CD4-positive, CD25-positive, alpha-beta regulatory T cell (primary cell): ENCODE data around the gene USP7. TPM values are rescaled to one million over a fixed set of nuclear protein-coding genes. Genes with fewer than 3 reads are reported as not detected.

ENCODE experiments used
- ATAC-seq, 2 donors: fragments of 150-1000 bp; cut with Tn5 transposase; one replicate each; pipeline ENCODE4 v1.10.0; 2021; ENCODE audit warnings: low read depth in 2 of 2, moderate number of reproducible peaks in 2 of 2, moderate library complexity in 1 of 2
- DNase-seq, 3 donors: peaks; one replicate each; pipeline versions ENCODE4 v3.0.0 to v3.0.0-alpha.2; 2012 to 2022; ENCODE audit warnings: mixed read lengths in 1 of 3
- H3K27ac ChIP-seq: one replicate; pipeline ENCODE4 v1.7.0; 2013; ENCODE audit warnings: mild to moderate bottlenecking, low read length; ENCODE audit not compliant: insufficient read depth, poor library complexity, severe bottlenecking
- H3K27me3 ChIP-seq: one replicate; pipeline ENCODE4 v1.7.0; 2013; ENCODE audit warnings: low read length; ENCODE audit not compliant: control insufficient read depth, insufficient read depth
- H3K36me3 ChIP-seq: one replicate; pipeline ENCODE4 v1.7.0; 2013; ENCODE audit warnings: mild to moderate bottlenecking, low read length, moderate library complexity; ENCODE audit not compliant: control insufficient read depth, insufficient read depth
- H3K4me1 ChIP-seq: 2 replicates; pipeline ENCODE4 v1.7.0; 2013; ENCODE audit warnings: mild to moderate bottlenecking, low read length; ENCODE audit not compliant: insufficient read depth, control insufficient read depth, poor library complexity, severe bottlenecking
- H3K4me3 ChIP-seq: one replicate; pipeline ENCODE4 v1.7.0; 2013; ENCODE audit warnings: low read depth, mild to moderate bottlenecking, low read length, moderate library complexity
- H3K9me3 ChIP-seq, 2 experiments: 1 replicate in 1 of 2; 2 replicates in 1 of 2; pipeline ENCODE4 v1.7.0; 2013; ENCODE audit warnings: low read length in 2 of 2, mild to moderate bottlenecking in 1 of 2, moderate library complexity in 1 of 2; ENCODE audit not compliant: control insufficient read depth in 2 of 2
- H3K27ac Mint-ChIP-seq, 3 donors: one replicate each; pipeline ENCODE4 v1.8.0; 2020 to 2022; ENCODE audit warnings: mild to moderate bottlenecking in 3 of 3, mixed read lengths in 3 of 3, moderate library complexity in 2 of 3
- H3K27me3 Mint-ChIP-seq: one replicate; pipeline ENCODE4 v1.8.0; 2022; ENCODE audit warnings: mild to moderate bottlenecking, mixed read lengths
- H3K36me3 Mint-ChIP-seq: one replicate; pipeline ENCODE4 v1.8.0; 2020; ENCODE audit warnings: mixed read lengths
- H3K4me1 Mint-ChIP-seq, 4 donors: one replicate each; pipeline ENCODE4 v1.8.0; 2020 to 2022; ENCODE audit warnings: mixed read lengths in 4 of 4, mild to moderate bottlenecking in 1 of 4
- H3K4me3 Mint-ChIP-seq, 4 donors: one replicate each; pipeline ENCODE4 v1.8.0; 2020 to 2022; ENCODE audit warnings: mild to moderate bottlenecking in 4 of 4, mixed read lengths in 4 of 4, moderate library complexity in 3 of 4
- H3K9me3 Mint-ChIP-seq, 7 donors: one replicate each; pipeline ENCODE4 v1.8.0; 2020 to 2022; ENCODE audit warnings: mixed read lengths in 7 of 7, mild to moderate bottlenecking in 3 of 7, moderate library complexity in 2 of 7
- polyA plus RNA-seq, 4 donors: library from polyadenylated mRNA; unstranded; fragments of 300-500 nt; fragmentation: Illumina TruSeq; gene quantifications; one replicate each; pipeline ENCODE4 v1.2.3, GENCODE V29; 2021
- total RNA-seq: library from RNA; stranded (reverse); gene quantifications from one replicate; pipeline ENCODE4 v1.2.3, GENCODE V29; 2022

Gene USP7
- total and polyA plus RNA-seq, 5 donors from 2014 or later: 6.8 to 296 (median 7.1) TPM

DNA sequence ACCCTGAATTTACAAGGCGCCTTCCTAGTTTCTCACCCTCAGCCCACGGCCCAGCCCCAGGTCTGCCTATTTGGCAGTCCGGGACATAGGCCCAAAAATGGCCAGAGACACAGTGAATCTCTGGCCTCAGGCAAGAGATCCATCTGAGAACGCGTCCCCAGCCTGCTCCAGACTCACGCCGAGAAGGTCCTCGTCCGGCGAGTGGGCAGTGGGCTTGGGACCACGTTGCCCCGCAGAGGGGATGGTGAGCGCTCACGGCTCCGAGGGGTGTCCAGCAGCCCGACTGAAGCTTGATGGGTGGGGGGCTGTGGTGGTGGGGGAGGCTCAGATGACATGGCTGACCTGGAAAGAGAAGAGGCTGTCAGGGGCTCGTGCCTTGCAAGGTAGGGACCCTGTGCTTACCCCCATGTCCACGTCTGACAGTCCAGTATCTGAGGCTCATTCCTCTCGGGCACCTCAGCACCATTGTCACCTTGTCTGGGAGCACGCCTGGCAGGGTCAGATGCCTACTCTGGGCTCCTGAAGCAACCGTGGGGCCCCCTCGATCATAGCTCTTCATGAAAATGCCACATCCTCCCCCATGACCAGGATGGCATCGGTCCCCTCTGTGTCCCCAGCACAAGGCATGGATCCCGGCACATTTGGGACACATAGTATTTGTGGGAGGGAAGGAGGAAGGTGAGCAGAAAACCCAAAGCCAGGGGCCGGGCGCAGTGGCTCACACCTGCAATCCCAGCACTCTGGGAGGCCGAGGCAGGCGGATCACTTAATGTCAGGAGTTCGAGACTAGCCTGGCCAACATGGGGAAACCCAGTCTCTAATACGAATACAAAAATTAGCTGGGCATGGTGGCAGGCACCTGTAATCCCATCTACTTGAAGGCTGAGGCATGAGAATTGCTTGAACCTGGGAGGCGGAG is 104.5 kb downstream of the USP7 start:
- Histone ChIP-seq H3K9me3 (no peaks in the 10 kb centered on the region), H3K36me3 (peaks cover 42% of the 10 kb centered on the region), H3K27me3 (no peaks in the 10 kb centered on the region), H3K4me1 (no peaks in the 10 kb centered on the region), H3K27ac (no peak overlapping the region), H3K4me3 (no peak overlapping the region)
- no peak for ATAC-seq
- Mint-ChIP-seq H3K36me3 (peaks cover 19% of the 10 kb centered on the region), H3K27ac (peak overlapping the region in 1 of 3 donors; percentile 43), H3K4me3 (no peak overlapping the region), H3K9me3 (no peaks in the 10 kb centered on the region), H3K4me1 (peaks cover 0 to 29% (median 15%) of the 10 kb centered on the region in 4 donors), H3K27me3 (no peaks in the 10 kb centered on the region)
- DNase-seq: no peak

DNA sequence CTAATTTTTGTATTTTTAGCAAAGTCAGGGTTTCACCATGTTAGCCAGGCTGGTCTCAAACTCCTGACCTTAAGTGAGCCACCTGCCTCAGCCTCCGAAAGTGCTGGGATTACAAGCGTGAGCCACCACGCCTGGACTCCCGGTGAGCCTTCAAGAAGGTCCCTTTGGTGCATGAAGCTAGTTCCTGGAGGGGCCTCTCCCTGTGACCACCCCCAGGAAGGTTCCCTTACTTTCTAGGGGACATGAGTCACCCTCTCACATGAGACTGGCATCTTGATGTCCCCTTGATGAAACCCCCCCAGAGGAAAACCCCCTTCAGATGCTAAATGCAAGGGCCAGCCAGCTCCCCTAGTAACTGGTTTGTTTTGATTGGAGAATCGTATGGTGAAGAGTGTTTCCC is 107.7 kb downstream of the USP7 start:
- Histone ChIP-seq H3K9me3 (no peaks in the 10 kb centered on the region), H3K4me3 (no peak overlapping the region), H3K4me1 (no peaks in the 10 kb centered on the region), H3K27me3 (no peaks in the 10 kb centered on the region), H3K36me3 (peaks cover 49% of the 10 kb centered on the region), H3K27ac (no peak overlapping the region)
- Mint-ChIP-seq H3K27me3 (no peaks in the 10 kb centered on the region), H3K36me3 (peaks cover 27% of the 10 kb centered on the region), H3K4me3 (no peak overlapping the region), H3K9me3 (no peaks in the 10 kb centered on the region), H3K27ac (no peak overlapping the region), H3K4me1 (peaks cover 5 to 18% (median 6%) of the 10 kb centered on the region in 4 donors)
- ATAC-seq (no peak), DNase-seq (no peak)

DNA sequence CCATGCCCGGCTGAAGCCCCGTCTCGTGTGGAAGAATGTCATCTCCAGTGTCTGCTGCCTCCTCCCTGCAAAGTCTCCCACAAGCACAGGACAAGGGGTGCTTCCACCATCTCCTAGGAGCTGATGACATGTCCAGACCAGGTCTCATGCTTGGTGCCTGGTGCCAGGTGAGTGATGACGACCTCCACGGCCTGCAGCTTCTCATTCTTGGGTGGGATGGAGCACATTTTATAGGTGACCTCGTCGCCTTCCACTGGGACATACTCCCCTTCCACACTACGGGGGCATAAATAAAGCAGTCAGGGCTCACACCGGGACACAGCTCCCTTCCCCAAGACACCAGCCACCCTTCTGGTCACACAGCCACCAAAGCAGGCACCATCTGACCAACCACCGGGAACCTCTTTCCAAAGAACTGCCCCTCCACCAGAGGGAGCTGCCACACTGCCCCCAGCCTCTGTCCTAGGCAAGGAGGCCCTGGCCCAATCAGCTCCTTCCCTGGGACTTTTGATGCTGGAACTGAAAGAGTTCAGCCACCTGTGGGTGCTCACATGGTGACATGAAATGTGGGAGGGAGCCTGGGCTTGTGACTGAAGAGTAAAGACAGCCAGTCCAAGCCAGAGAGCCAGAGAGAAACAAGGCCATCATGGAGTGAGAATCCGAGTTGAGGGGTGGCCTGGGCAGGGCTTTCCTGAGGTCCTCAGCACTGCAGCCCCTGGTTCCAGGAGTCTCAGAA is 108.5 kb downstream of the USP7 start:
- ATAC-seq: no peak
- no peak overlapping the region for H3K4me3 Mint-ChIP-seq

DNA sequence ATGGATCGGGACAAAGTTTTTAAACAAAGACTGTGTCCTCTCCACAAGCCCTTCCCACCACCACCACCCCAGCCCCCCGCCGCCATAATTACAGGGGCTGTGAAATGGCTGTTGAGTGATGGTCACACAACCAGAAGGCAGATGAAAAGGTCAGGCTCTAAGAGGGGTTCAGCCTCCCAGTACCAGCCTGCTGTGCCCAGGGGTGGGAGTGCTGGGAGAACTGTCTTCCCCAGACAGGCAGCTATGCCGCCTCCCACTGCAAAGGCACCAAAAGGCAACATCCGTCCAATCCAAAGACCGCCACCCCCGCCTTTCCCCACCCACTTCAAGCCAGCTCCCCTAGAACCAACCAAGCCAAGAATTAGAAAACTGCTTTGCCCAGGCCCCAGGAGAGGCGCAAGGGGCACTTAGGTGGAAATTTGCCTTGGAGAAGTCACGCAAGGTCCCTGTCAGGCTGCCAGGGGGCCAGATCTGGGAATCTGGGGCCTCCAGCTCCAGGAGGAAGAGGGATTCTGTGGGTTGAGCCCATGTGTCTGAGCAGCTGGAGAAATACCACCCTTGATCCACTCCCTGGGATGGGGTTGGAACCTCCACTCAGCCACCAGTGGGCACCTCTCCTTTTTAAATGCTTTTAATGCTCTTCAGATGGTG is 109.3 kb downstream of the USP7 start:
- peaks cover 5 to 17% (median 6%) of the 10 kb centered on the region in 4 donors for H3K4me1 Mint-ChIP-seq
- no peak overlapping the region for H3K4me3 ChIP-seq
- peaks cover 46% of the 10 kb centered on the region for H3K36me3 ChIP-seq
- H3K9me3 ChIP-seq: no peaks in the 10 kb centered on the region
- no peaks in the 10 kb centered on the region for H3K27me3 Mint-ChIP-seq
- H3K4me3 Mint-ChIP-seq: no peak overlapping the region
- DNase-seq (no peak), ATAC-seq (no peak)
- no peaks in the 10 kb centered on the region for H3K27me3 ChIP-seq
- peak overlapping the region in 1 of 3 donors; percentile 7 for H3K27ac Mint-ChIP-seq
- no peaks in the 10 kb centered on the region for H3K9me3 Mint-ChIP-seq
- H3K4me1 ChIP-seq: no peaks in the 10 kb centered on the region
- peaks cover 35% of the 10 kb centered on the region for H3K36me3 Mint-ChIP-seq
- H3K27ac ChIP-seq: no peak overlapping the region

More for the DNA sequence above, 108.5 kb downstream of the USP7 start:
- Mint-ChIP-seq H3K36me3 (peaks cover 31% of the 10 kb centered on the region), H3K9me3 (no peaks in the 10 kb centered on the region), H3K4me1 (peaks cover 5 to 17% (median 6%) of the 10 kb centered on the region in 4 donors), H3K27ac (no peak overlapping the region), H3K27me3 (no peaks in the 10 kb centered on the region)
- no peak overlapping the region for H3K27ac ChIP-seq
- no peak overlapping the region for H3K4me3 ChIP-seq
- DNase-seq: no peak
- no peaks in the 10 kb centered on the region for H3K27me3 ChIP-seq
- no peaks in the 10 kb centered on the region for H3K4me1 ChIP-seq
- no peaks in the 10 kb centered on the region for H3K9me3 ChIP-seq
- H3K36me3 ChIP-seq: peaks cover 48% of the 10 kb centered on the region

DNA sequence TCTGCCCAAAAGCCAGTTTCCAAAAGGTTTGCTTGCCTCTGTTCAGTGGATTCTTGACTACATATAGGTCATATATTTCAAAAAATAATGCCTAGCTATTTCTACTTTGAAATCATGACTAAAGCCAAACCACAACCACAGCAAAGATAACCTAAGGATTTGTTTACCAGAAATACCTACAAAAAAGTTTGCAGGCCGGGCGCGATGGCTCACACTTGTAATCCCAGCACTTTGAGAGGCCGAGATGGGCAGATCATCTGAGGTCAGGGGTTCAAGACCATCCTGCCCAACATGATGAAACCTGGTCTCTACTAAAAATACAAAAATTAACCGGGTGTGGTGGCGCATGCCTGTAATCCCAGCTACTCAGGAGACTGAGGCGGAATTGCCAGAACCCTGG is 110.1 kb downstream of the USP7 start:
- Histone ChIP-seq H3K4me3 (no peak overlapping the region), H3K9me3 (no peaks in the 10 kb centered on the region), H3K4me1 (no peaks in the 10 kb centered on the region), H3K27ac (no peak overlapping the region), H3K27me3 (no peaks in the 10 kb centered on the region), H3K36me3 (peaks cover 43% of the 10 kb centered on the region)
- Mint-ChIP-seq H3K27ac (peak overlapping the region in 1 of 3 donors; percentile 48), H3K4me3 (no peak overlapping the region), H3K9me3 (no peaks in the 10 kb centered on the region), H3K36me3 (peaks cover 41% of the 10 kb centered on the region), H3K4me1 (peaks cover 5 to 17% (median 6%) of the 10 kb centered on the region in 4 donors), H3K27me3 (no peaks in the 10 kb centered on the region)
- no peak for ATAC-seq
- no peak for DNase-seq

DNA sequence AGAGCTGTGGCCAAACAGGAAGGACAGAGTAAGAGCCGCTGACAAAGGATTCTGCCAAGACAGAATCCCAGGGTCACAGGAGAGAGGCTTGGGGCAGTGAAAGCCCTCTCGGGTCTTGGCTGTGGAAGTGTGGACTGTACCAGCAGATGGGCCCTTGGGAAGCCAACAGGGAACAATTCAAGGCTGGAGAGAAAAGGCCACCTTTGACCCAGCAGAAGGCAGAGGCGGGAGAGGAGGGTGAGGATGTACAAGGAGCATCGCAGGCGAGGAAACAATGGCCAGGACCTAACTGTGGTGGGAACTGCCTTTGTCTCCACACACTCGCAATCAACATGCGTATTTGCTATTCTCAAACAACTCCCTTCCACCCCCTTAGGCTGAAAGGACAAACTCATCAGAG is 110.6 kb downstream of the USP7 start:
- H3K27me3 ChIP-seq: no peaks in the 10 kb centered on the region
- Mint-ChIP-seq H3K4me1 (peaks cover 5 to 16% (median 6%) of the 10 kb centered on the region in 4 donors), H3K9me3 (no peaks in the 10 kb centered on the region), H3K36me3 (peaks cover 40% of the 10 kb centered on the region), H3K4me3 (no peak overlapping the region), H3K27ac (peak overlapping the region in 1 of 3 donors; percentile 38), H3K27me3 (no peaks in the 10 kb centered on the region)
- H3K9me3 ChIP-seq: no peaks in the 10 kb centered on the region
- no peak overlapping the region for H3K27ac ChIP-seq
- H3K36me3 ChIP-seq: peaks cover 43% of the 10 kb centered on the region
- no peak for DNase-seq
- no peak overlapping the region for H3K4me3 ChIP-seq
- no peaks in the 10 kb centered on the region for H3K4me1 ChIP-seq
- no peak for ATAC-seq

DNA sequence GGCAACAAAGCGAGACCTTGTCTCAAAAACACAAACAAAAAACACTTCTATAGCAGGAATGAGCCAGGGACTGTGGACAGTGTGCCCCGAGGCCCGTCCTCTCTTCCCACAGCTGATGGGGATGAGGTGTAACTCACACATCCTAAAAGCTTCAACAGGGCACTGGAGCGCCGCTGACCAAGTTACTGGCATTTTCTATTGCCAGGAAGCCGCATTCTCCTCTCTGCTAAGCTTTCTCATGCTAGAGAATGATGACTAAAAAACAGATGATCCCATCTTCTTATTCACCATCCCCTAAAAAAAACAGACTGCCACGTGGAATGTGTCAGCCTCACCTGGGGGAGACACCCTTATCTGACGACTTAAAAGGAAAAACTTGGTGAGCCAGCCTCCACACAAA is 111.2 kb downstream of the USP7 start:
- peaks cover 40% of the 10 kb centered on the region for H3K36me3 ChIP-seq
- ATAC-seq (no peak), DNase-seq (no peak)
- H3K4me1 Mint-ChIP-seq: peaks cover 4 to 13% (median 5%) of the 10 kb centered on the region in 4 donors
- H3K27me3 ChIP-seq: no peaks in the 10 kb centered on the region
- no peaks in the 10 kb centered on the region for H3K4me1 ChIP-seq
- H3K9me3 Mint-ChIP-seq: no peaks in the 10 kb centered on the region
- peaks cover 37% of the 10 kb centered on the region for H3K36me3 Mint-ChIP-seq
- no peak overlapping the region for H3K4me3 Mint-ChIP-seq
- H3K9me3 ChIP-seq: no peaks in the 10 kb centered on the region
- H3K4me3 ChIP-seq: no peak overlapping the region
- H3K27ac Mint-ChIP-seq: no peak overlapping the region
- no peaks in the 10 kb centered on the region for H3K27me3 Mint-ChIP-seq
- H3K27ac ChIP-seq: no peak overlapping the region
